Measurements from ENCODE around the gene P2RX3.

P2RX3 gene

DNA sequence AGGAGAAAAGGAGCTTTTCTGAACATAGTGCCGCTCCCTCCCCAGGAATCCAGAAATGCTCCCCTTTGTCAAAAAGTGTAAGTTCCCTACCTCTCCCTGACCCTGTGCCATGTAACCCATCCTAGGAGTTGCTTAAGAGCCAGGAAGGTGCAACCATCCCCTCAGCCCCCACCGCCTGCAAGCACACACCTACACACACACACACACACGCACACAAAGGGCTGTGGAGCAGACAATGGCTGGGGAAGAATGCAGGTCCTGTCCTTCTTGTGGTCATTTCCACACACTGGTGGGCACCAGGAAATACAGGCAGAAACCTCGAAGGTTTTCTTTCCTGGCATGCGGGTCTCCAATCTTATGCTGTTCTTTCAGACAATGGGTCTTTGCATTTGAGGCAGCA lies 1.2 kb downstream of the P2RX3 start:
- ChIA-PET POLR2A (no interaction called here), CTCF (interaction anchor here (1.0 to 2.4 kb wide), 7 partner anchors 14 to 154 kb away, joined by 3 to 8 read pairs (median 4); no protein-coding TSS in a partner anchor)
- TF ChIP-seq, protein P1, sequence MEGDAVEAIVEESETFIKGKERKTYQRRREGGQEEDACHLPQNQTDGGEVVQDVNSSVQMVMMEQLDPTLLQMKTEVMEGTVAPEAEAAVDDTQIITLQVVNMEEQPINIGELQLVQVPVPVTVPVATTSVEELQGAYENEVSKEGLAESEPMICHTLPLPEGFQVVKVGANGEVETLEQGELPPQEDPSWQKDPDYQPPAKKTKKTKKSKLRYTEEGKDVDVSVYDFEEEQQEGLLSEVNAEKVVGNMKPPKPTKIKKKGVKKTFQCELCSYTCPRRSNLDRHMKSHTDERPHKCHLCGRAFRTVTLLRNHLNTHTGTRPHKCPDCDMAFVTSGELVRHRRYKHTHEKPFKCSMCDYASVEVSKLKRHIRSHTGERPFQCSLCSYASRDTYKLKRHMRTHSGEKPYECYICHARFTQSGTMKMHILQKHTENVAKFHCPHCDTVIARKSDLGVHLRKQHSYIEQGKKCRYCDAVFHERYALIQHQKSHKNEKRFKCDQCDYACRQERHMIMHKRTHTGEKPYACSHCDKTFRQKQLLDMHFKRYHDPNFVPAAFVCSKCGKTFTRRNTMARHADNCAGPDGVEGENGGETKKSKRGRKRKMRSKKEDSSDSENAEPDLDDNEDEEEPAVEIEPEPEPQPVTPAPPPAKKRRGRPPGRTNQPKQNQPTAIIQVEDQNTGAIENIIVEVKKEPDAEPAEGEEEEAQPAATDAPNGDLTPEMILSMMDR (IDR thresholded peaks at IDR 0.05; ENCODE audit: control extremely low read depth, extremely low read depth, low read depth, missing control alignments), result no peak
- DNase-seq (ENCODE audit: extremely low spot score), result no peak

- no peak for DNase-seq (ENCODE audit: extremely low spot score)
- ChIA-PET POLR2A (no interaction called here), CTCF (interaction anchor here (1.0 to 2.4 kb wide), 6 partner anchors 9 to 153 kb away, joined by 3 to 8 read pairs (median 4); no protein-coding TSS in a partner anchor)
- TF ChIP-seq, protein P1 (IDR thresholded peaks at IDR 0.05; ENCODE audit: control extremely low read depth, extremely low read depth, low read depth, missing control alignments), result no peak
Measured at GRCh38 chr11:57340039-57340615, 2.0 kb downstream of the P2RX3 start.

- DNase-seq (ENCODE audit: extremely low spot score), result no peak
- TF ChIP-seq, protein P1 (IDR thresholded peaks at IDR 0.05; ENCODE audit: control extremely low read depth, extremely low read depth, low read depth, missing control alignments), result no peak
- ChIA-PET CTCF (interaction anchor here (0.7 to 1.6 kb wide), 2 partner anchors 9 to 21 kb away, joined by 3 to 5 read pairs; no protein-coding TSS in a partner anchor), POLR2A (no interaction called here)
Measured at GRCh38 chr11:57341250-57341808, 3.2 kb downstream of the P2RX3 start.

- no peak for DNase-seq (ENCODE audit: extremely low spot score)
- TF ChIP-seq, protein P1 (IDR thresholded peaks at IDR 0.05; ENCODE audit: control extremely low read depth, extremely low read depth, low read depth, missing control alignments), result no peak
- ChIA-PET POLR2A (no interaction called here), CTCF (interaction anchor here (1.0 to 7.2 kb wide), 9 partner anchors 10 to 300 kb away, joined by 3 to 60 read pairs (median 3); partner anchors contain the start of gene PRG3)
Measured at GRCh38 chr11:57342702-57343101, 4.5 kb downstream of the P2RX3 start.

- POLR2A ChIA-PET, result no interaction called here
- TF ChIP-seq, protein P1 (IDR thresholded peaks at IDR 0.05; ENCODE audit: control extremely low read depth, extremely low read depth, low read depth, missing control alignments), result no peak
- CTCF ChIA-PET, result interaction anchor here (0.6 to 7.2 kb wide), 9 partner anchors 9 to 298 kb away, joined by 3 to 60 read pairs (median 3); partner anchors contain the start of gene PRG3
- no peak for DNase-seq (ENCODE audit: extremely low spot score)
Measured at GRCh38 chr11:57343825-57344224, 5.7 kb downstream of the P2RX3 start.

DNA sequence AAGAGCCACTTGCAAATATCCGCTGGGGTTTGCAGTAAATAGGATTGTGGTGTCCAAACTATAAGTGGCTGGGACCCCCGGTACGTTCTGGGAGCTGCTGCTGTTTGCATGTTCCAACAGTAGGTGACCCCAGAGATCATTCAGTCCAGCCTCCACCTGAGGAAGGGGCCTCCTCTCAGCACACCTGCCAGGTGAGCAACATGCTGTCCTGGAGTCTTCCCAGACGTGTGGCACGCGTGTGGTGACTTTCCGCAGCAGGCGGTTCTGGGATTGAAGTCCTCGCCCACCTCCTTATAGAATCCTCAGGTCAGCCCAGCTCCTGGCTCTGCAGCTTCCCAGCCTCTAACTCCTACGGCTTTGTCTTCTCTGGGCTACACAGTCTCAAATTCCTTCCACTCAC lies 6.7 kb downstream of the P2RX3 start:
- ChIA-PET CTCF (interaction anchor here (1.6 to 7.2 kb wide), 5 partner anchors 8 to 297 kb away, joined by 6 to 60 read pairs (median 28); partner anchors contain the start of genes P2RX3 and SSRP1), POLR2A (no interaction called here)
- no peak for DNase-seq (ENCODE audit: extremely low spot score)
- TF ChIP-seq, protein P1 (IDR thresholded peaks at IDR 0.05; ENCODE audit: control extremely low read depth, extremely low read depth, low read depth, missing control alignments), result no peak
